Central memory CD4-positive, alpha-beta T cell (primary cell): ENCODE results near the gene AEBP1.
"Not testable (repeated sequence)": the region's sequence is repeated elsewhere in the genome, so short reads cannot be mapped to it uniquely, and the experiment has no call there.

Source experiments
- DNase-seq: peaks from one replicate; pipeline ENCODE4 v3.0.0; 2022

AEBP1 gene

DNA sequence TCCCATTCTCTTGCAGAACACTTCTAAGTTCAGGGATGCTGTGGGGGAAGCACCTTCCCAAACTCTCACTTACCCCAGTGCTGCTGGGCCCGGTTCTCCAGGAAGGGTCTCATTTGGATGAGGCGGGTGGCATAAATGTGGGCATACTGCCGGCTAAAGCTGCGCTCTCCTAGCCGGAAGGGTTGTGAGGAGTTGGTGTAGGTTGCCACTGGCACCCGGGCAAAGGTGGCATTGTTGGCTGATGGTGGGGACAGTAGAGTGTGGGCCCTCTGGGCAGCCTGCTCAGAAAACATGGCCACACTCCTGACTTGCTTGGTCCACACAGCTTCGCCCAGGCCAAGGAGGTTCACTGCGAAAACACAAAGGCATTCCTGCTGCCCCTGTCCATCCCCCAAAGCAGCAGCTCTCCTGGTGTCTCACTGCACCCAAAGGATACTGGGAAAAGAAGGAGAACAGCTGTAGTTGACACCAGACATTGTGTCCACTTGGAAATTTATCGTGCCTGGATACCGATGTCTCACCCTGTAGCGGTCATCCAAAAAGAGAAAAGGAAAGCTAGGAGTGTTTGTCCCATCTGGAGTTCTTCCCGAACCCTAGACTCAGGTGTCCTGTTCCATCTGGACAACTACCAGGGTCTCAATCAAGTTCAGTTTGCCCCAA lies 17.7 kb downstream of the AEBP1 start:
- DNase-seq = no peak

- DNase-seq = no peak
Observed at GRCh38 chr7:44122529-44122928, 18.4 kb downstream of the AEBP1 start.

GRCh38 chr7:44123190-44124003 lies 19.3 kb downstream of the AEBP1 start, which contains the start of gene POLD2:
TSS of gene POLD2 (minus strand) at chr7:44123548. CDS start at chr7:44122053, 1,495 bp downstream.
- peak; percentile 96 for DNase-seq

- DNase-seq = no peak
Observed at GRCh38 chr7:44124822-44125202, 20.7 kb downstream of the AEBP1 start.

DNA sequence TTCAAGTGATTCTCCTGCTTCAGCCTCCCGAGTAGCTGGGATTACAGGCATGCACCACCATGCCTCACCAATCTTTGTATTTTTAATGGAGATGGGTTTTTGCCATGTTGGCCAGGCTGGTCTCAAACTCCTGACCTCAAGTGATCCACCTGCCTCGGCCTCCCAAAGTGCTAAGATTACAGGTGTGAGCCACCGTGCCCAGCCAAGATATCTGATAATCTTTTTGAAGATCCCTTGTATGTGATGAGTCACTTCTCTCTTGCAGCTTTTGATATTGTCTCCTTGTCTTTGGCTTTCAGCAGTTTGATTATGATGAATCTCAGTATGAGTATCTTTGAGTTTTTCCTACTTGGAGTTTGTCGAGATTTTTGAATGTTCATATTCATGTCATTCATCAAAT lies 22.4 kb downstream of the AEBP1 start:
- DNase-seq = not testable (repeated sequence)

- DNase-seq = no peak
Observed at GRCh38 chr7:44127161-44127560, 23.0 kb downstream of the AEBP1 start.

DNA sequence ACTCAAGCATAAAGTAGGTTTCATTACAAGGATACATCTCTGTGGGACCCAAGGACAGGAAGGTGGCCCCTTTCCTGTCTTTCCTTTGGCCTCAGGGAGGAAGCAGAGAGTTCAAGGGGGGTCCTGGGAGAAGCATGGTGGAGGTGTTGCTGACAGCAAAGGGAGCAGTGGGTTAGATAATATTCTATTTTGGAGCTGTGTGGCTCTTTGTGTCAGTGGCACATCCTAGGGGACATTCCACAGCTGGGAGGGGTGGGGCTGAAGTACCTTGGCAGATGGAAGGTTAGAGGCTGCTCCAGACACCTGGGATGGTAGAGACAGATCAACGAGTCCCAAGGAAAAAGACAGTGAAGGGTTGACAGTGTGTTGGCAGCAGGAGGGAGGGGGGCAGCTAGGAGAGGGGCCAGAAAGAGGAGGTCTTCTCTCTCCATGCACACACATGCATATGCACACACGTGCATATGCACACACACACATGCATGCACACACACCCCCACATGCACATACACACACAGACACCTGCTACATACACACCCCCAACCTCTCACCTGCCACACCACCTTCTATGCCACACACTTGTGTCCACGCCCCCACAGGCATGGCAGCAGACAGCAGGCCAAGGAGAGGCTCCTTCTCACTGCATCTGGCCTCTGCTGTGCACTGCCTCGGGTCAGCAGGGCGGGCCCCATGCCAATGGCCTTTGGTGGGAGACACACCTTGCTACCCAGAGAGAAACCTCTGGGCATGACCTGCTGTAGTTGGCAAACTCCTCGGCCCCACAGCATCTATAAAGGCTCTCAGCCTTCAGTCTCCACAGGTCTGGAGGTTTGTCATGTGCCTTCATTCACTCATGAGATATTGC lies 24.8 kb downstream of the AEBP1 start:
- DNase-seq = no peak

GRCh38 chr7:44131173-44132029 lies 27.3 kb downstream of the AEBP1 start:
- no peak for DNase-seq

GRCh38 chr7:44132039-44132438 lies 27.9 kb downstream of the AEBP1 start:
- DNase-seq = no peak

DNA sequence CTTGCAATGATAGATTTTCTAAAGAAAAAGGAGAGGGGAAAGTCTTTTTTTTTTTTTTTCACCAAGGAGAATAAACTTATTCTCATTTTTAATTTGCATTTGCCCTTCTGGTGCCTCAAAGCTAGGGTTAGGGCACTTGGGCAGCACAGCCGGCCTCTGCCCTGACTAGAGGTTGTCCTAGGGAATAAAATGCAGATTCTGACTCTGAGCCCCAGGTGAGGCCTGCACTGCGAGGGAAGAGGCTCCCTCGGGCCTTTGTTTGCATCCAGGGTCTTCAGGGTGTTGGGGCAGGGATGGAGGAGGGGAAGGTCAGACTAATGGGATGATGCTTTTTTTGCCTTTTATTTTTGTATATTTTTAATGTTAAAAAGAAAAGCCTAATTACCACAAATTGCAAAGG lies 29.1 kb downstream of the AEBP1 start:
- DNase-seq = no peak

GRCh38 chr7:44134943-44135628 lies 30.9 kb downstream of the AEBP1 start:
- no peak for DNase-seq

- no peak for DNase-seq
Observed at GRCh38 chr7:44136731-44137130, 32.6 kb downstream of the AEBP1 start.

GRCh38 chr7:44138698-44139097 lies 34.6 kb downstream of the AEBP1 start:
- no peak for DNase-seq

DNA sequence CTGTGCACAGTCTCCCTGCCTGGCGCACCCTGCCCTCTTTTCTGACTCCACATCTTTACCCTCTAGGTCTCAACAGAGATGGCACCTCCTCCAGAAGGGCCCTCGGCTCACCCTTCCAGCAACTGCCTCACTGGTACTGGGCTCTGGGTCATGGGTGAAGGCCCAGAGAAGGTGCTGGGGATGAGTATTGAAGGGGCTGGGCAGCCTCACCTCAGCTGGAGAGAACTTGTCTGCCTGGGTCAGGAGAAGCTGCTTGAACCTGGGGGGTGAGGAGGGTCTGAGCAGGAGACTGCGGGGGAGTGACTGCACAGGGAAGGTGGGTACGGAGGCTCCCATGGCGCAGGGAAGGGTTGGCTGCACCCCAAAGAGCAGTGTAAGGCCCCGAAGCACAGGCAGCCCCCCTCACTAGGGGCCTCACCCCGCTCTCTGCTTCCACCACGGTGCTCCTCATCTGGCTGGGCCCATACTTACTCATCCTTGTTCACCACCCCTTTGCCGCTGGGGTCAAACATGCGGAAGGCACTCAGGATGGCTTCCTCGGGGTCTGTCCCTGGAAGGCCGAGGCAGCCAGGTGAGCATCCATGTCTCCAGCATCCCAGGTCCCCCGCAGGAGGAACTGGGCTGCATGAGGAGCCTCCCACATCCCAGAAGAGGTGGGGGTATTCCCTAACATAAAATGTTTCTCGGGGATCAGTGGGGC lies 35.3 kb downstream of the AEBP1 start:
- no peak for DNase-seq

DNA sequence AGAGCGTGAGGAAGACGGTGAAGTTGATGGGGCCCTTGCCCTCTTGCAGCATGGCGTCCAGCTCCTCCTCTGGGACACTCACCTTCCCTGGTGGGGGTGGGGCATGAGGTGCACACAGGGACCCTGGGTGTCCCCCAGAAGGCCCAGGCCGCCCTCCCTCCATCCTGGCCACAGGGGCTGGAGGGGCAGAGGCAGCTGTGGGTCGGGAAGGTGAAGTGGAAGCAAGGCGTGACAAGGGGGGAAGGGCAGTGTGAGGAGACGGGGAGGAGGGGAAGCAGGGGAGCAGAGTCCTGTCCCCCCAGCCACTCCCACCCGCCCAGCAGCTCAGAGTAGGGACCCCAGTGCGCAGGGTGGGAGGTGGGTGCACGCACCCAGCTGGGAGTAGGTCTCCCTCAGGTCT lies 36.2 kb downstream of the AEBP1 start:
- DNase-seq = no peak

DNA sequence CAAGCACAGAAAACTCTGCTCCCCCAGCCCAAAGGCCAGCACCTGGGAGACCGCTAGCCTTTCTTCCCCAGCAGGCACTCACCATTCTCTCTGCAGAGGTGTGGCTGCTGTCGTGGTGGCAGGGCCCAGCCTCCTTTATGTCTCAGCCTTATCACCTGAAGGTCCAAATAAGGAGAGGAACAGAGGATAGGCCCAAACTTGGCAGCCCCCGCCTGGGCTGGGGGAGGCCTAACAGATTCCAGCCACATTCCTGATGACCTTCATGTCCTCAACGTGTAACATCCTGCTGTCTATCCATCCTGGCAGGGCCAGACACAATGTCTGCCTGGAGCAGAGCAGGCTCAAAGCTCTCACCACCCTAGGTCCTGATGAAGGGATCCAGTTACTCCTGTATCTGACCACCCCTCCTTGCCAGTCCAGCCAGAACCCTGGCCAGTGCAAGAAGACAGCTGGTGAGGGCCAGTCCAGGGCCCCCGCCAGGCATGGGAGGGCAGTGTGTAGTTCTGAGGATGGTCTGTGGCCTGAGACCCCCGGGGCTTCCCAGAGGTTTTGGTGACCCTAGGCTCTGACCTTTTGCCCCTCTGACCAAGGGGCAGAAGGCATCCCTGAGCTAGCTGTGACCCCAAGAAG lies 37.2 kb downstream of the AEBP1 start, which contains the start of gene MYL7:
MYL7 (minus strand) TSS at position 112 of the 630 bp plus-strand sequence; CDS start at position 85, 27 bp downstream.
- DNase-seq = no peak

DNA sequence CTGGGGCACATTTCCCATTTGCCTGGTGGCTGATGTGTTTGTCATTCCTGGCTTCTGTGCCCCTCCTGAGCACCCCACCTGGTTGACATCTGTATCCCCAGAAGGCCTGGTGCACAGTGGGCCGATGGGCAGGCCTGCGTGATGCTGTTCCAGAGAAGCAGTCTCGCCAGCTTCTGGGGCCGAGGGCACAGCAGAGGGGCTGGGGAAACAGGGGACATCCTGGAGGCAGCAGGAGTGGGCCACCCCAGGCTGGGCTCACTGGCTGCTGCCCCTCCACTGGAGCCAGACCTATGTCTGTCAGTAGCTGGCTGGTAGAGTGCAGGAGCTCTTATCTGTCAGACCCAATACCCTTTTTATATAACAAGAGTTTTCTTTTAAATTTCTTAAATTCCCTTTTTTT lies 37.9 kb downstream of the AEBP1 start:
- DNase-seq = no peak

DNA sequence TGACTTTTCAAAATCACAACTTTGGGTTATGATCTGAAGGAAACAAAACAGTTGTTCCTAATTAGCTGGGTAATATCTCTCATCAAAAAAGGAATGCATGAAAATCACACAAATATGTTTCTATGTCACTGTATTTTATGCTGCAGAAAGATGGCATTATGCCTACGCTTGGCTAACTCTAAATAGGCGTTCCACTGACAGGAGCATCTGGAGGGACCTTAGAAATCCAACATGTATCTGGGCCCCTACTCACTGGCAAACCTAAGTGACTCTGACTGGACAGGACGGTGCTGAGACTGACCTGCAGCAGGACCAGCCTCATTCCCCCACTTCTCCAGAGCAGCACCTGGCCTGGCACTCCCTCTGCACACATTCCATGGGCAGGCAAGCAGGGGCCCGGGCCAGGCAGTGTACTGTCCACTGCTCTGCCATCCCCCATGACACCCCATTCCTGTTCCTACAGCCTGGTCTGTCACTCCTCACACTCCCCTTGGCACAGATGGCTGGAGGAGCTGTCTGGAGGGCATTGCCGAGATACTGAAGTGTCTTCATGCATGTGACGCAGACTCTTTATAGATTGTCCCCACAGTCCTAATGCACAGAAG lies 39.6 kb downstream of the AEBP1 start:
- DNase-seq = no peak

DNA sequence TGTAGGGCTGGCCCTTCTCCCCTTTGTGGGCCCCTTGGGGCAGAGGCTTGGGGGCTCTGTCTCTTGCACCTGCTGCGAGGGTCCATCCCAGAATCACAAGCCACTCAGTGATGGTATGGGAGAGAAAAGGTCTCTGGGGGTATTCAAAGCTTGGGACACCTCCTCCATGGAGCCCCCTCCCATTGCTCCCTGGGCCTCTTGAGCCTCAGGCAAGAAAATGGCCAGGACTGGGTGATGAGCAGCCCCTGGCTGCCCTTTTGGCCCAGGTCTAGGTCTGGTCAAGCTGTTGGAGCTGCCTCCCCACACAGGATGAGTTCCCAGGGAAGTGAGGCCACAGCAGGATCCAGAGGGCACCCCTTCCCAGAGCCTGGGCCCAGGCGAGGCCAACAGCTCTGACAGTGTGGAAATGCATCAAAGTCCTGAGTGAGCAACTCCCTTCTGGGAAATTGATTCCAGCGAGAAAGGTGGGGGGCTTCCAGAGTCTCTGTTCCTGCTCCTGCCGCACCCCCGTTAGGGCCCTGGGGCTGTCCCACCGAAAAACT lies 40.4 kb downstream of the AEBP1 start:
- no peak for DNase-seq
